Mammary epithelial cell (primary cell): ENCODE measurements around the gene ADGRF1.

Experiments used
- EZH2 ChIP-seq: IDR thresholded peaks from 2 replicates; pipeline ENCODE4 v1.6.1; 2012; ENCODE audit warnings: low read length, inconsistent platforms, borderline replicate concordance
- TF ChIP-seq, protein P1 (sequence below), 2 donors: IDR thresholded peaks in 1 of 2; conservative IDR thresholded peaks in 1 of 2; 2 replicates each; pipeline ENCODE4 v1.5.1; 2011 to 2012; ENCODE audit warnings: inconsistent platforms in 2 of 2, low read length in 2 of 2, mild to moderate bottlenecking in 2 of 2, control low read depth in 1 of 2, low read depth in 1 of 2; ENCODE audit not compliant: insufficient read depth in 1 of 2; ENCODE audit errors: extremely low read depth in 1 of 2

DNA sequence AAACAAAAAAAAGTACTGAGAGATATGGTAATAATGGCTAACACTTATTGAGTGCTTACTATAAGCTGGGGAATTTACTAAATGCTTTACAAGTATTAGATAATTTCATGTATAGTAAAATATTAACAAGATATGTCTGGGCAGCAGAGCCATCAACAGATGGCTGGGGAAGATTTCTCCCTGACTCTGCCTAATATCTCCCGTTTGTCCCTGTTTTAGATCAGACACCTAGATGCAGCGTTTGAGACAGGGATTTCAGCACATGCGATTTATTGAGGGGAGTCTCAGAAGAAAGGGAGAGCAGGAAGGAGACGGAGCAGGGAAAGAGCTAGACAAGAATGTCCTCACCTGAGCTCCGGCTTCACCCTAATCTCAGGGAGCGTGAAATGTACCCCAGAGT lies 36.9 kb upstream of the ADGRF1 start:
- TF ChIP-seq, protein P1, sequence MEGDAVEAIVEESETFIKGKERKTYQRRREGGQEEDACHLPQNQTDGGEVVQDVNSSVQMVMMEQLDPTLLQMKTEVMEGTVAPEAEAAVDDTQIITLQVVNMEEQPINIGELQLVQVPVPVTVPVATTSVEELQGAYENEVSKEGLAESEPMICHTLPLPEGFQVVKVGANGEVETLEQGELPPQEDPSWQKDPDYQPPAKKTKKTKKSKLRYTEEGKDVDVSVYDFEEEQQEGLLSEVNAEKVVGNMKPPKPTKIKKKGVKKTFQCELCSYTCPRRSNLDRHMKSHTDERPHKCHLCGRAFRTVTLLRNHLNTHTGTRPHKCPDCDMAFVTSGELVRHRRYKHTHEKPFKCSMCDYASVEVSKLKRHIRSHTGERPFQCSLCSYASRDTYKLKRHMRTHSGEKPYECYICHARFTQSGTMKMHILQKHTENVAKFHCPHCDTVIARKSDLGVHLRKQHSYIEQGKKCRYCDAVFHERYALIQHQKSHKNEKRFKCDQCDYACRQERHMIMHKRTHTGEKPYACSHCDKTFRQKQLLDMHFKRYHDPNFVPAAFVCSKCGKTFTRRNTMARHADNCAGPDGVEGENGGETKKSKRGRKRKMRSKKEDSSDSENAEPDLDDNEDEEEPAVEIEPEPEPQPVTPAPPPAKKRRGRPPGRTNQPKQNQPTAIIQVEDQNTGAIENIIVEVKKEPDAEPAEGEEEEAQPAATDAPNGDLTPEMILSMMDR (conservative IDR thresholded peaks at IDR 0.05 in 1 of 2, IDR thresholded peaks at IDR 0.05 in 1 of 2; ENCODE audit: extremely low read depth in 1 of 2, insufficient read depth in 1 of 2, low read depth in 1 of 2, low read length in 2 of 2), result no peak
- no peak for TF ChIP-seq EZH2
